KBM-7 (cell line): ENCODE measurements around the gene HMGN5.

Source experiments
- DNase-seq: peaks from one replicate; pipeline ENCODE4 v3.0.0-alpha.2; 2015
- in situ Hi-C: fragments of 300-500 bp; cut with MboI; formaldehyde crosslinking; loops from 2 replicates; pipeline ENCODE4 v1.14.3; 2020; ENCODE audit warnings: low sequenced_read_pairs, low pct_unique_long_range_greater_than_20kb, mixed read lengths

Gene HMGN5

GRCh38 chrX:81121513-81122363 lies 80.0 kb downstream of the HMGN5 start:
- peak; percentile 99 for DNase-seq
- in situ Hi-C loops: no loop called here

- in situ Hi-C loops: no loop called here
- peak; percentile 88 for DNase-seq
These were observed 80.8 kb downstream of the HMGN5 start for GRCh38 chrX:81120936-81121371.

- in situ Hi-C loops: no loop called here
- DNase-seq: peak; percentile 45
These were observed 81.3 kb downstream of the HMGN5 start for GRCh38 chrX:81120258-81120935.

GRCh38 chrX:81114757-81115156 lies 87.0 kb downstream of the HMGN5 start:
- in situ Hi-C loops: no loop called here
- no peak for DNase-seq

- in situ Hi-C loops: no loop called here
- no peak for DNase-seq
These were observed 91.4 kb downstream of the HMGN5 start for GRCh38 chrX:81110286-81110685.

GRCh38 chrX:81082649-81083048 lies 119.1 kb downstream of the HMGN5 start:
- no peak for DNase-seq
- in situ Hi-C loops: no loop called here
